OCI-M2 (cell line): Measurements from ENCODE around the gene DENR.

Experiments used
- DNase-seq: peaks from one replicate; lab custom pipeline; 2025; ENCODE audit not compliant: unreplicated experiment; lab: John Stamatoyannopoulos, UW

DENR gene

DNA sequence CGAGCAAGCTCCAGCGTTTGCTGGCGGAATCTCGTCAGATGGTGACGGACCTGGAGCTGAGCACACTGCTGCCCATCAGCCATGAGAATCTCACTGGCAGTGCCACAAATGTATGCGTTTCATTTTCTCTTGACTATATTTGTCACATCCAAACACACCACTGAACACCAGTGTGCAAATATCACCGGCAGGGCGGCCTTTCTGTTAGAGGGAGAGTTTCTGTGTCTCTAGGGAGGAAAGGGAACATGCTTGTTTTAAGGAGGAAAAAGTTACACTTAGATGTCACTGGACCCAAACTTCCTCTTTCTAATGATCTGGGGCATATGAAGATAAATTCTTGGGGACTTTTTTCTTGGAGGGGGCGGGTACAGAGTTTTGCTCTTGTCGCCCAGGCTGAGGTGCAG is 60.7 kb downstream of the DENR start:
- DNase-seq: no peak

DNA sequence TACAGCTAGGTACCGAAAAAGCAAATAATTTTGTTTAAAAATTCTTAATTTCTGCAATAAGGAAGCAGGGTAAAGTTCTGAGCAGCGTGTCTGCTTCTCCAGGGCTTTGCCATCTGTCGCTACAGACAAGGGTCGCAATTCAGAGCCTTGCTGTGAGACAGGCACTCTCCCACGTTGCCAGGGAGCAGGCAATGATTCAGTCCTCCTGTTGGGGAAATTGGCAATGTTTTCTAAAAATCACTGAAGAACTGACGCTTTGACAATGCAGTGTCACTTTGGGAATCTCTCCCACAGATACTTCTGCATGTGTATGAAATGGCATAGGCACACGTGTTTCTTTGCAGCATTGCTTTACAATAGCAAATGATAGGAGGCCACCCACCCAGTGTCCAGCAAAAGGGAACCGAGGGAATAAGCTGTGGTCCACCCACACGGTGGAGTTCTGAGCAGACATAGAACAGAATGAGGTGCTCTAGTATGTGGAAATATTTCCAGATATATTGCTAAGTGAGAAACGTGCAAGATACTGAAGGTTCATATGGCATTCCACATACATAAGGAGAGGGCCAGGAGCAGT is 66.7 kb downstream of the DENR start:
- DNase-seq: no peak

DNA sequence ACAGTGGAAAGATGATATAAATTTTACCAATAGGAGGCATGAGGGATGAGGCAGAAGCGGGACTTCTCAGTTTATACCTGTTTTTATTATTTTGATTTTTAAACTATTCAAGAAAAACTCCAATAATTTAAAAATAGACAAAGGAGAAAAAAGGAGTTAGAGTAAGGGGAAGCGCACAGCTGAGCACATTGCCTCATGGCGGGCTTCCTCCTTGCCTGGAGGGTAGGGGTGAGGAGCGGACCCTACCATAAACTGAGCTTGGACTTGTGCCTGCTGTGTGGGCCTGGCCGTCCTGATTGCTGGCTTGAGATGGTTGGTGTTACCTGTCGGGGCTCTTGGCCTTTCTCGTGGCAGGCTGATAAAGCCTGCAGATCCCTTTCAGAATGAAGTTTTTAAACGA is 67.5 kb downstream of the DENR start:
- no peak for DNase-seq
